NCI-H524 (cell line): ENCODE measurements around the gene TMEM191B.
"Not testable (repeated sequence)": the region's sequence is repeated elsewhere in the genome, so short reads cannot be mapped to it uniquely, and the experiment has no call there.

ENCODE experiments used
- DNase-seq, 2 experiments: peaks; one replicate each; lab custom pipeline; 2025; lab: John Stamatoyannopoulos, UW

Gene TMEM191B

GRCh38 chr22:18527752-18528596 lies at the start of gene TMEM191B:
Gene TMEM191B, plus strand, starts transcription at chr22:18527802. Its CDS starts 179 bp downstream, at chr22:18527981.
- DNase-seq = not testable (repeated sequence)

- DNase-seq = not testable (repeated sequence)
Measured at GRCh38 chr22:18496227-18496626, 31.4 kb upstream of the TMEM191B start.

- DNase-seq = not testable (repeated sequence)
Measured at GRCh38 chr22:18511327-18511726, 16.3 kb upstream of the TMEM191B start.

GRCh38 chr22:18512378-18512777 lies 15.2 kb upstream of the TMEM191B start:
- DNase-seq = not testable (repeated sequence)

GRCh38 chr22:18513454-18513853 lies 14.1 kb upstream of the TMEM191B start:
- not testable (repeated sequence) for DNase-seq

- DNase-seq = not testable (repeated sequence)
Measured at GRCh38 chr22:18518061-18518460, 9.5 kb upstream of the TMEM191B start, which contains the start of gene GGTLC3. Gene GGTLC3, minus strand, starts transcription at chr22:18518161. Its CDS starts 264 bp downstream, at chr22:18517897.

- not testable (repeated sequence) for DNase-seq
Measured at GRCh38 chr22:18522762-18523161, 4.8 kb upstream of the TMEM191B start.

DNA sequence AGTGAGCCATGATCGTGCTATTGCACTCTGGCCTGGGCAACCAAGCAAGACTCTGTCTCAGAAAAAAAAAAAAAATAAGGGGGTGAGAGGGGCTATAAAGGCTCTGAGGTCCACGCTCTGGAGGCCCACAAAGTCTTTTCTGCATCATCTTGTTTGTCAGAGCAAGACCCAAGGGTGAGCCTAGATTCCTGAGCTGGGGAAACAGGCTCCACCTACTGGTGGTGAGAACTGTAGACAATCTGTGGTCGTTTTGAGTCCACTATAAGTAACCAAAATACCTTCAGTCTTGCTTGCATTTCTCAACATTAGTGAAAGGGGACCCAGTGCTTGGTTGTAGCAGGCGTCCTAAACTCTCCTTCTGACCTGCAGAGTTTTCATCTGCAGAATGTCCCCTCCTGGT lies 4.3 kb upstream of the TMEM191B start:
- DNase-seq = not testable (repeated sequence)

- not testable (repeated sequence) for DNase-seq
Measured at GRCh38 chr22:18528597-18529415, 1.2 kb downstream of the TMEM191B start.

DNA sequence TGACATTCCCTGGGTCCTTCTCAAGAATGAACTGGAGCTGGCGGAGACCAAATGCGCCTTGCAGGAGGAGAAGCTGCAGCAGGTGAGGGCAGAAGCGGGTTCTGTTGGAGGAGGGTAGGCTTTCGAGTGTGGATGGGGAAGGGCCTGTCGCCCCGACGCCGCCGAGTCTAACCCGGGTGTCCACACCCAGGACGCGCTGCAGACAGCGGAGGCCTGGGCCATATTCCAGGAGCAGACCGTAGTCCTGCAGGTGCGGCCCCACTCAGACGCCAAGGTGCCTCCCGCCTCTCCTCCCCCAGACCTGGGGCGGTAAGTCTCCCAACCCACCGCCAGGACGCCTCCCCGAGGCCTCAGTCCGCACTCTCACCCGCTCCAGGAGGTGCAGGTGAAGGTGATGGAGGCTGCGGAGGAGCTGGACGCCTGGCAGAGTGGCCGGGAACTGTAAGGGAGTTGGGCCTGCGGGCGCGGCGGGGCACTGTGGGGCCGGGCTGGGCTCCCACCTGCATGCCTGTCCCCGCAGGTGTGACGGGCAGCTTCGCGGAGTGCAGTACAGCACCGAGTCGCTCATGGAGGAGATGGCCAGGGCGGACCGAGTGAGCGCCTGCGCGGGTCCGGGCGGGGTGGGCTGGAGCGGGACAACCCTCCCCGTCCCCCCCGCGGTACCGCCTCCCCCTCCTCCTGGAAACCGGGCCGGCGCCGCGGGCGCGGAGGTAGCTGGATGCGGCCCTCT lies 2.0 kb downstream of the TMEM191B start:
- DNase-seq = not testable (repeated sequence)

GRCh38 chr22:18533633-18534032 lies 6.0 kb downstream of the TMEM191B start:
- not testable (repeated sequence) for DNase-seq

GRCh38 chr22:18534315-18534714 lies 6.7 kb downstream of the TMEM191B start:
- not testable (repeated sequence) for DNase-seq

DNA sequence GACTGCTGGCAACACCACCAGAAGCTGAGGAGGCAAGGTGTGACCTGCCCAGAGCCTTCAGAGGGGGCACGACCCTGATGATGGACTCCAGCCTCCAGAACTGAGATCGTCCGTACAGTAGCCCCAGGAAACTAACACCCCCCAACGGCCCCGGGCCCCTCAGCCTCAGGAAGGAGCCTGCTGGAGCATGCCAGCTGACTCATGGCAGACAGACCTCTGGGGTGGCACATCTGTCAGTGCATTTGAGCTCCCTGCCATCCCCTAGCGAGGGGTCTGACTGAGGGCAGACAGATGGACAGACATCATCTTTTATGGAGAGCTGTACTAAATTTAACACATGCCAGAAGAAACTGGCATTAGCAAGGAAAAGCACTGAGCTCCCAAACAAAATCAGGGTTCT lies 12.4 kb downstream of the TMEM191B start:
- not testable (repeated sequence) for DNase-seq

GRCh38 chr22:18543400-18543799 lies 15.8 kb downstream of the TMEM191B start:
- not testable (repeated sequence) for DNase-seq

- DNase-seq = not testable (repeated sequence)
Measured at GRCh38 chr22:18544615-18545014, 17.0 kb downstream of the TMEM191B start.

DNA sequence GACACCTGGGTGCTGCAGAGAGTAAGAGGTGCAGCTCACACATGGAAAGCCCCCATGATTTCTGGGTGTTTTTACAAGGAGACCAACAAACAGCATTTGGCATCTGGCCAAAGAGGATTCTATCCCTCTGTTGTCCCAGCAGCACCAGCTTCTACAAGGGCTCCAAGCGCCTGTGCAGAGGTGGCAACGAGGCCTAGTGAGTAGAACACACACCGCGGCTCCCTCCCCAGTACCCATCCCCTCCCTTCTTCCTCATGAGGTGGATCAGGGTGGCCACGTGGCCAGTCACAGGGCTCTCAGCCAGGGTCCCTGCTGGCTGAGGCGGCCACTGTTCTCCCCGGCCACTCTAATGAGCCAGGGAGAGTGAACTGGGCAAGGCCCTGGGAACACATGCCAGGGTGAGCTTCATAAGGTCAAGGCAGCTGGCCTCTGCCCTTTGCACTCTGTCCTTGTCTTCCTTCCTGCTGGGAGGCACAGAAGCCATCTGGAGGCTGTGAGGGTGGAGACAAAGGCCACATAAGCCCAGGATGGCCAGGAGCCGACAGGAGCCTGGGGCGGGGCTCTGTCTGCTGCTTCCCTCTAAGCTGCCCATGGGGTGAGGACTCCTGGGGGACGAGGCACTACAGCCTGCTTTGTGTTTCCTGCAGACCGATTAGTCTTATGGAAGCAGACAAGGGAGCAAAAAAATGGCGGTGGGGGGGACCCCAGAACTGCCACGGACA lies 22.0 kb downstream of the TMEM191B start:
- DNase-seq = not testable (repeated sequence)

GRCh38 chr22:18551046-18551445 lies 23.4 kb downstream of the TMEM191B start:
- not testable (repeated sequence) for DNase-seq

GRCh38 chr22:18552839-18553597 lies 25.4 kb downstream of the TMEM191B start:
- DNase-seq = not testable (repeated sequence)

DNA sequence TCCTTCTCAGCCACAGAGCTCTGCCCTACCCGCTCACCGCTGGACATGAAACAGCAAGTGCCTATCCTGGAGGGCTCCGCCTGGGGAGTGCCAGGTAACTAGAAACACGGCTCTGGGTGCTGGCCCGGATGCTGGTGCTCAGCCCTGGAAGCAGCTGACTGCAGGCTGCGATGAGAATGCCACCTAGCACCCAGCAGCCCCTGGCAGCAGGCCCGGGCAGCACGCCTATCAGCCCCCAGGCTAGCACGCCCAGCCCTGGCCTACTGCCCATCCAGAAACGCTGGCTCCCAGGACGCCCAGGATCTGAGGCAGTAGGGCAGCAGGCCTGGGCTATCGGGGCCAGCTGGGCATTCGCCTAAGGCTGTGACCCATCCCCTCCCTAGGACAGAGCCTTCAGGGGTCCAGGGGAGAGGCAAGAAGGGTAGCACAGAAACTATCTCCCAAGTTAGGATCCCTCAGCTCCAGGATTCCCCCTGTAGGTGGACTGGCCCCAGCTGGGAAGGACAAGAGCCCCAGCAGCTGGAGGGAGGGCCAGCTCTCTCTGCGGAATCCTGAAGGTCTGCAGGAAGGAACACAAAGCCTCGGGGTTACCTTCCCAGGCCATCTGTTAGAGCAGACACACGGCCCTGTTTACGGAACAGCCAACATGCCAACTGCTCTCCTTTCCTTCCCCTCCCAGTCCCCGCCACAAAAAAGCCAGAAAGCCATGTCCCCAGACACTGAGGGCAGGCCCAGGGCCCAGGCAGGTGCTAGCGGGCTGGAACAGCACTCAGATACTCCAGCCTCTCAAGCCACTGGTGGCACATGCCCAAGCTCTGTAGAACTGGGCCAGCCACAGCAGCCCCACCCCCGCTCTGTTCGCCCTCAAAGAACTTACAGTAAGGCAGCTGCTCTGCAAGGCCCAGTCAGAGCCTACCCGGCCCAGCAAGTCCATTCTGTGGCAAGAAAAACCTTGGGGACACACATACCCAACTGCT lies 27.0 kb downstream of the TMEM191B start:
- DNase-seq = not testable (repeated sequence)
